NCI-H460 (cell line): Measurements from ENCODE around the gene TJP3. TPM values are rescaled to one million over a fixed set of nuclear protein-coding genes. Genes with fewer than 3 reads are reported as not detected.

Source experiments
- DNase-seq: peaks from one replicate; pipeline ENCODE4 v3.0.0-alpha.2; 2016; ENCODE audit warnings: low read depth; ENCODE audit errors: extremely low read depth
- total RNA-seq: library from RNA; depleted of rRNA; stranded (reverse); fragments of >200 nt; shearing (Covaris generic); gene quantifications from 2 replicates; pipeline ENCODE4 v1.2.3, GENCODE V29; 2014

Gene TJP3
- total RNA-seq, 1 experiment from 2014 or later, result 0.69 TPM

DNA sequence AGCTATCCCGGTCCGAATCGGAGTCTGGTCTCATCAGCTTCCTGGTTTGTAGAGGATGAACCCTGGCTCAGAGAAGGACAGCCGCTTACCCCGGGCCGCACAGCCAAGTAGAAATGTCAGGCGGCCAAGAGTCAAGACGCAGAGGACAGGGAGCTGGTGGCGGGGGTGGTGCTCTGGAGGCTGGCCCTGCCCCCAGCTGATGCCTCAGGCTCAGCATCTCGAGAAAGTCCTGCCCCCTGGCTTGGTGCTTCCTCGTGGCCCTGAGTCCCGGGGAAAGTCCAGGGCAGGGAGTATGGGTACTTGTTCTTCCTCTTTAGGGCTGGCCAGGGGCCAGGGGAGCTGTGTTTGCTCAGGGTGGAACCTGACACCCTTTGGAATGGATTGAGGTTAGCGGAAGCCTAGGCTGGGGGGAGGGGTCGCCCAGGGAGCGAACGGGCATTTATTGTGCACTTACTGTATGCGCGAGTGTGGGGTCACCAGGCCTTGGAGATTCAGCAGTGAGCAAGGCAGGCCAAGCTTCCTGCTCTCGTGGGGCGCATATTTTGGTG, 2.2 kb downstream of the TJP3 start:
- peak; percentile 78 for DNase-seq

DNA sequence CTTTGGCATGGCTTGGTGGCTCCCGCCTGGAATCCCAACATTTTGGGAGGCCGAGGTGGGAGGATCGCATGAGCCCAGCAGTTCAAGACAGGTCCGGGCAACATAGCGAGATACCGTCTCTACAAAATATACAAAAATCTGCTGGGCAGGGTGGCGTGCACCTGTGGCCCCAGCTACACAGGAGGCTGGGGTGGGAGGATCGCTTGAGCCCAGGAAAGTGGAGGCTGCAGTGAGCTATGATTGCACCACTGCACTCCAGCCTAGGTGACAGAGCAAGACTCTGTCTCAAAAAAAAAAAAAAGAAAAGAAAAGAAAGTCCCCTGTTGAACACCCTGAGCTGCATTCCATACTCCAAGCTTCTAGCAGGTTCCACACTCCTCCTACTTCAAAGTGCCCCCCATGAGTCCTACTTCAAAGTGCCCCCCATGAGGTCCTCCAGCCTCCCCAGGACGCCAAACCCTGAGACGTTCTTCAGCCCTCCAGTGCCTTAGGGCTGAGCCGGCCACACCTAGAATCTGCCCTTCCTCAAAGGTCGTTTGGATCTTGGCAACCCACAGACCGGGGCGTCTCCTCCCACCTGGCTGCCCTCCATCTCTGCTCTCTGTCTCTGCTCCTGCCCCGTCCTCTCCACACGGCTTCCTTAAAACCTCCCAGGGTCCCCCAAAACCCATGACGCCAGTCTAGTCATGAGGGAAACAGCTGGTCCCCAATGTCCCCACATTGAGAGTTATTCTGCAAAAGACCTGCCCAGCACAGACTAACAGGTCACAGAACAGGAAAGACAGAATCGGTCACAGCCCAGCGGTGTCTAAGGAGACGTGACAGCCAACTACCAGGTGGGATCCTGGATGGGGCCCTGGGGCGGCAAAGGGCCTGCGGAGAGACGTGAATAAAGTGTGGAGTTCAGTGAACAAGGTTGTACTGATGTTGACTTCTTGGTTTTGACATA, 4.8 kb downstream of the TJP3 start:
- DNase-seq, result no peak

DNA sequence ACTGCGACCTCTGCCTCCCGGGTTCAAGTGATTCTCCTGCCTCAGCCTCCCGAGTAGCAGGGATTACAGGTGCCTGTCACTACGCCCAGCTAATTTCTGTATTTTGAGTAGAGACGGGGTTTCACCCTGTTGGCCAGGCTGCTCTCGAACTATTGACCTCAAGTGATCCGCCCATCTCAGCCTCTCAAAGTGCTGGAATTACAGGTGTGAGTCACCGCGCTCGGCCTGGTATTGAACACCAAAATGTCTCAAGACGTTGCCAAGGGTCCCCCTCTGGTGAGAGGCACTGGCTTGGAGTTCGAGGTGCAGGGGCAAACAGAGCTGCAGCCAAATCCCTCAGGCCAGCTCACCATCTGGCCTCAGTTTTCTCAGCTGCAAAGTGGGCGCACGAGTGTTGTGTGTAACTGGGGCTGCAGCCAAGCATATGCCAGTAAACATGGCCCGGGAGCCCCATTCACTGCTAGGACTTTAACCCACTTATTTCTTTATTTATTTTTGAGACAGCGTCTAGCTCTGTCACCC, 8.0 kb downstream of the TJP3 start:
- DNase-seq, result no peak

DNA sequence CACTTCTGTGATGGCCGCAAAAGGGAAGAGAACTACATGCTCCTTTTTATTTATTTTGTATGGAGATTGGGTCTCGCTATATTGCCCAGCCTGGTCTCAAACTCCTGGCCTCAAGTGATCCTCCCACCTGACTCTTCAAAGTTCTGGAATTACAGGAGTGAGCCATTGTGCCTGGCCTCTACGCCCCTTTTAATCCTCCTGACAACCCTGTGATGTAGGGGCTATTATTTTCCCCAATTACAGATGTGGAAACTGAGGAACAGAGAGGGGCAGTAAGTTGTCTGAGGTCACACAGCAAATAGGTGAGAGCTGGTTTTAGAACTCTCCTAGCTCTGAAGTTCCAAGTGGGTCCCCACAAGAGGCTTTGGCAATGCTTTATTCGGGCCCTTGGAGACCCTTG, 11.7 kb downstream of the TJP3 start:
- DNase-seq, result no peak

DNA sequence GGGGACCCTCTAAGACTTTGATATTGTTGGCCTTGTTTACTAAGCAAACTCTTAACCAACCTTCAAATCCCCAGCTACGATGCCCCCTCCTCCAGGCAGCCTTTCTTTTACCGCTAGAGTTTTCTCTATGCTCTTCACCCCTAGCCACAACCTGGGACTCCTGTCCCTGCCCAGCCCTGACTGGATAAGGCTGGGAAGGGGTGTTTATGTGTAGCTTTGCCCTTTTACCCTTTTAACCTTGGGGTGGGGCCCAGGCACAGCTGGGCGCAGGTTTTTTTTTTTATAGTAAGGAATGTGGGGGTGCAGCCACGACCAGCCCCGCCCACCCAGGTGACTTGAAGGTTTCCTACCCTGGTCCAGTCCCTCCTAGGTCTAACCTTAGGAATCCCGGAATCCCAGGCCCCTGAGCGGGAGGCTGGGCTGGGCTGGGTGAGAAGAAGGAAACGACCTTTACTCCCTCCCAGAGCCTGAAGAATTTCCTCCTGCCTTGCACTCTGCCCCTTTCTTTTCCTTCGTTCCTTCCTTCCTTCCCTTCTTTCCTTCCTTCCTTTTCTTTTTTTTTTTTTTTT, 12.2 kb downstream of the TJP3 start:
- DNase-seq, result no peak

DNA sequence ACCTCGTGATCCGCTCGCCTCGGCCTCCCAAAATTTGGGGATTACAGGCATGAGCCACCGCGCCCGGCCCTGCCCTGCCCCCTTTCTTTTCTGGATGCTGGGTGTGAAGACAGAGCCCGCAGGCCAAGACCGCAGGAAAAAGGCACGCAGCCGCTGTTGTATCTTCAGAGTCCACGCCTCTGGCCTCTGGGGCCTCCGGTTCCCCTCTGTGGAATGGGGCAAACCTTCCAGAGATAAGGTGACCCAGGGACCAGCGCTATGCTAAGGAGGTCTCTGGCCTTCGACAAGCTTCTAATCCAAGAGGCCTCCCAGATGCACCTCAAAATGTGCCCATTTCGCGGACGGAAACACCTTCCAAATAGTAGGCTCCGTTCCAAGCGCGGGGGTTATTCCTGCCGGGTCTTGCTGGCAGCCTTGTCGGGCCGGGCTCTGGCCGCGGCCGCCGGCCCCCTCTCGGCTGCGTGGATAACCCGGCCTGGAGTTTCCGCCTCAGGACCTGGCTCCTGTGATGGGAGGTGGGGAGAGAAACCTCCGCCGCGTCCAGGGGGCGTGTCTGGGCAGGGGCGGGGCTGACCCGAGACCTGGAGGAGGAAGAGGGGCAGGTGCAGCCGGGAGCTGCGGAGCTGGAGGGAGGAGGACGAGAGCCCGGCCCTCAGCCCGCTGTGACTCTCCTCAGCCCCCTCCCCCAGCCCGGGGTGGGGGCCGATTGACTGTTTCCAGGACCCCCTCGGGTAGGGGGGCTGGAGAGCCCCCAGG, 13.1 kb downstream of the TJP3 start:
- peak; percentile 64 for DNase-seq

DNA sequence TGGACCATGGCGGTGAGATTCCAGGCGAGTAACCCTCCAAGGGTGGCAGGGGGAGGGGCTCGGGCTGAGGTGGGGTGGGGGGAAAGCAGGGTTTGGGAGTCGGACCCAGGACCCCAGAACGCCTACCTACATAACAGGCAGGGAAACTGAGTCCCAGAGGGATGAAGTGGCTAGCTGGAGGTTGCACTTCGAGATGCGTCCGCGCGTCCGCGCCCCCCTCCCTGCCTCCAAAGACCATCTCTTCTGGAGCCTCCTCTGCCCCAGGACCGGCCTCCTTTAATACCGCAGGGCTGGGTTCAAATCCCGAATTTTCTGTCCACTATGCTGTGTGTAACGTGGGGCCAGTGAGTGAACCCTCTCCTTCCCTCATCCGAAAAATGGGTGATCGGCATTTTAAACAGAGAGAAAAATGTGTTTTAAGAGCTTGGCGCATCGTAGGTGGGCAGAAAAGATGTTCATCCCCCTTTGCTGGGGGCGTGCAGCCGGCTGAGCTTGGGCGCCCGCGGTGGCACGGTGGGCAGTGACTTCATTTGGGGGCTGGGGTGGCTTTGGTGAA, 13.8 kb downstream of the TJP3 start:
- DNase-seq, result no peak

DNA sequence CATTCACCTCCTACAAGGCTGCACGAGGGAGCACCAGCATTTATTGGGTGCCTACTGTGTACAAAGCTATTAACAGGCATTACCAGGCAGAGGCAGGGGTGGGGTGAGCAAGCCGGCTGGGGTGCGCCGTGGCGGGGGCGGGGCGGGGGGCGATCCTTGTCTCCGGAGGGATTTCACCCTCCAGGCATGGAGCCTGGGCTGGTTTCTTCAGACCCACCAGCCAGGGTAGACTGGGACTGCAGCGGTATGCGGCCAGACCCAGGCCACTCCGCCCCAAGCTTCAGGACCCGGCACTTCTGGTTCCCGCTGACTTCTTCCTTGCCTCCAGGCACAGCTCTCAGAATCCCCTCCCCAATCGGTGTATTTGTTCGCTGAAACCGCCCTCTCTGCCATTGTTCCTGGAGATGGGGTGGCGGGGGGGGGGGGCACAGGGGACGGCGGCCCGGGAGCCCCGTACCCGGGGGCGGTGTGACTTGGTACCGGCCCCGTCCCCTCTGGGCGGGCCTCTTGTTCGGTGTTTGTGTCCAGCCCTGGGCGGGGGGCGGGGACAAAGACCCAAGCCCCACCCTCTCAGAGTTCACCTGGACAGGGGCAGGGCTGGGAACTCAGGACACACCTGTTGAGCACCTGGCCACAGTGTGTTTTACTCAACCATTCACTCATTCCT, 14.4 kb downstream of the TJP3 start:
- no peak for DNase-seq

DNA sequence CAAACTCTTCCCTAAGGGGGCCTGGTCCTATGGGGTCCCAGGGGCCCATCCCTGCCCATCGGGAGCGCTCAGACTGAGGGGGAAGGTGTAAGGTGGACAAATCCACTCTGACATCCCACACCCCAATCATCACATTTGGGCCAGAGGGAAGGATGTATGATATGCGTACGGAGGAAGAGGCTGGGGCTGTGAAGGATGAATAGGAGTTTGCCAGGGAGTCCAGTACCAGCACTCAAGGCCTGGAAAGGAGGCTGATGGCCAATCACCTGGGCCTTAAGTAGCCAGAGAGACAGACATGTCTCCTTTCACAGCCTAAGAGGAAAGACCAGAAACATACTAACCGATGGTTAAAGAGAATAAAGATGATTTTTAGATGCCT, 14.9 kb downstream of the TJP3 start:
- DNase-seq, result no peak

DNA sequence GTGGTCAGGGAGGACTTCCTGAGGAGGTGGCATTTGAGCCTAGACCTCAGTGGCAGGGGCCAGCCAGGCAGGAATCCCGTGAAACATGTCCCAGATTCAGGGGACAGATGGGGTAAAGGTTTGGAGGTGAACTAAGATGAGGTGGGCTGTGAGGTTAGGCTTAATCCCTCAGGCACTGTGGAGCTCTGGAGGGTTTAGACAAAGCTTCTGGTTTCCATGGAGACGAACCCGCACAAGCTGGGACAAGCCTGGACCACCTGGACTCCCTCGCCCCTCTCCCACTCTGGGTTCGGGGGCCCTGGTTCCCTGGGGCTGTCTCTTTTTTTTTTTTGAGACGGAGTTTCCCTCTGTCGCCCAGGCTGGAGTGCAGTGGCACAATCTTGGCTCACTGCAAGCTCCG, 15.7 kb downstream of the TJP3 start:
- DNase-seq, result no peak

DNA sequence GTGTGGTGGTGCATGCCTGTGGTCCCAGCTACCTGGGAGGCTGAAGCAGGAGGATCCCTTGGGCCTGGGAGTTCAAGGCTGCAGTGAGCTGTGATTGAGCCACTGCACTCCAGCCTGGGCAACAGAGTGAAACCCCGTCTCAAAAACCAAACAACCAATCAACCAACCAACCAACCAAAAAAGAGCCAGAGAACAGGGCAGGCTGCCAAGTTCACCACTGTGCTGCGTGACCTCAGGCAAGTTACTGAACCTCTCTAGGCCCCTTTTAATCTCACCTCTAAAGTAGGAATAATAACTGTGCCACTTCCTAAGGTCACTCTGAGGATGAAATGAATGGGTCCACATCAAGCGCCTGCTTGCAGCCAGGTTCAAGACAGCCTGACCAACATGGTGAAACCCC, 16.9 kb downstream of the TJP3 start:
- DNase-seq, result no peak

DNA sequence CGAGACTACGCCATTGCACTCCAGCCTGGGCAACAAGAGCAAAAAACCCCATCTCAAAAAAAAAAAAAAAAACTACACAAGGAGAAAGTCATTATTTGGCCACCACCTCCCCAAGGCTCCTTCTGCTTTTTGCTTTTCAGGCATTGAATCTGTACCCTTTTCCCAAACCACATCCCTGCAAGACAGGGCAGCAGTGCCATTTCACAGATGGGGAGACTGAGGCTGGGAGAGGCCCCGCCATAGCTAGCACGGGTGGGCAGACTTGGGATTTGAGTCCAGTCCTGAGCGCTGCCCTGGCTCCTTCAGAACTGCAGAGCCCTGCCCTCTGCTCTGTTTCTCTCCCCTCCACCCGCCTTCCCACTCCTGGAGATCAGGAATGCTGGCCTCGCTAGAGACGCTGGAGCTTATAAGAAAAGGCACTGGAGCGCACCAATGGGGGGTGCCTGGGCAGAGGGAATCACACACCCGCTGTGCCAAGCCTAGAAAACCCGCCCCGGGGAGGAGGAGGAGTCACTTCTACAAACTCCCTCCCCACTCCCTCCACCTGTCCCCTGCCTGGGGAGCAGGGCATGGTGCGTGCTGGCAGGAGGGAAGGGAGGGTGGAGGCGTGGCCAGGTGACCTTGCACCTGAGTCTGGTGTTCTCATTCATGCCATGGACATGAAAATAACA, 17.6 kb downstream of the TJP3 start:
- no peak for DNase-seq

DNA sequence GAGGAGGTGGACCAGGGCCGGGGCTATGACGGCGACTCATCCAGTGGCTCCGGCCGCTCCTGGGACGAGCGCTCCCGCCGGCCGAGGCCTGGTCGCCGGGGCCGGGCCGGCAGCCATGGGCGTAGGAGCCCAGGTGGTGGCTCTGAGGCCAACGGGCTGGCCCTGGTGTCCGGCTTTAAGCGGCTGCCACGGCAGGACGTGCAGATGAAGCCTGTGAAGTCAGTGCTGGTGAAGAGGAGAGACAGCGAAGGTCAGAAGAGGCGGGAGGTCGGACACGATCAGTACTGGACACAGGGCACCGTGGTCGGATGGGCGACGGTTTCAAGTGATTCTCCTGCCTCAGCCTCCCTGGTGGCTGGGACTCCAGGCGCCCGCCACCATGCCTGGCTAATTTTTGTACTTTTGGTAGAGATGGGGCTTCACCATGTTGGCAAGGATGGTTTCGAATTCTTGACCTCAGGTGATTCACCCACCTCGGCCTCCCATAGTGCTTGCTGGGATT, 22.3 kb downstream of the TJP3 start:
- no peak for DNase-seq

DNA sequence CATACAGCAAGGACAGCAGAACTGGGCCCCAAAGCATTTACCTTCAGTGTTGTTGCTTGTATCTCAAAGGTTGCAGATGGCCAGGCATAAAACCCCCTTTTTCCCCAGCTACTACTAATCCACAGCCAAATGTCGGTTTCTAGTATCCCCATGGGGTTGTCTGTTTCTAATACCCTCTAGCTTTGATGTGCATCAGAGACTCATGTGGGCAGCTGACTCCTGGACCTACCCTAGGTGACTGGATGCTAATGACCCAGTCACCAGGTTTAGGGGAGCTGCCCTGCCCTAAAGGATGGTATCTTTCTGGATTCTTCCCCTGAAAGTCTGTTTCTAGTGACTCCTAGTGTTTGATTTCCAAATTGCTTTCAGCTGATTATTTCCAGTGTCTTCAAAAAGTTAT, 23.9 kb downstream of the TJP3 start:
- DNase-seq, result no peak

DNA sequence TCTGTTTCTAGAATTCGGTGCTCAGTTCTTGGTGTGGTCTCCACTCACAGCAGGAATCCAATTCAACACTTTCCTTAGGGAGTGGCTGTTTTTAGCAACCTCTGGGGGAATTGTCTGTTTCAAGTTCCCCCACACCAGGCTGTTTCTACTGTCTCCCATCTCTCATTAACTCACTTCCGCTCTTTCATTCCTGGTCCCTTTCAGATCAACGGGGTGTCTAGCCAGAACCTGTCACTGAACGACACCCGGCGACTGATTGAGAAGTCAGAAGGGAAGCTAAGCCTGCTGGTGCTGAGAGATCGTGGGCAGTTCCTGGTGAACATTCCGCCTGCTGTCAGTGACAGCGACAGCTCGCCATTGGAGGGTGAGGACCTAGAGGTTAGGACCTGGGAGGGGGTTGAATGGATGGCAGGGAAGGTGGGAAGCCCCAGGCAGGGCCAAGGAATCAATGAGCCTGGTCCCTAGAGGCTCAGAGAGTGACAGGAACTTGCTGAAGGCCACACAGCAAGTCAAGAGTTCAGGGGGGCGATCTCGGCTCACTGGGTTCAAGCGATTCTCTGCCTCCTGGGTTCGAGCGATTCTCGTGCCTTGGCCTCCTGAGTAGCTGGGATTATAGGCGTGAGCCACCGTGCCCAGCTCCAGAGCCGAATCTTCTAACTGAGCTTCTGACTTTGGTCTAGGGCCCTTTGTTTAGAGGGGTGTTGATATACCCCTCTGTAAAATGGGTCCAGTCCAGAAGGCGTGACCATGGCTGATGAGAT, 25.5 kb downstream of the TJP3 start:
- no peak for DNase-seq

DNA sequence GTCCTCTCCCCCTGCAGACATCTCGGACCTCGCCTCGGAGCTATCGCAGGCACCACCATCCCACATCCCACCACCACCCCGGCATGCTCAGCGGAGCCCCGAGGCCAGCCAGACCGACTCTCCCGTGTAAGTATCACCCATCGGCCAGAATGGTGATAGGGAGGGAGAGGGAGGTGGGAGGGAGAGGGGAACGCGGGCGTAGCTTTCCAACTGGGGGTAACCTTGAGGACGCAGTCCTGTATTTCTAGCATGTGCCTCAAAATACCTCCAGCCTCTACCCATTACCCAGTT, 26.1 kb downstream of the TJP3 start:
- no peak for DNase-seq

DNA sequence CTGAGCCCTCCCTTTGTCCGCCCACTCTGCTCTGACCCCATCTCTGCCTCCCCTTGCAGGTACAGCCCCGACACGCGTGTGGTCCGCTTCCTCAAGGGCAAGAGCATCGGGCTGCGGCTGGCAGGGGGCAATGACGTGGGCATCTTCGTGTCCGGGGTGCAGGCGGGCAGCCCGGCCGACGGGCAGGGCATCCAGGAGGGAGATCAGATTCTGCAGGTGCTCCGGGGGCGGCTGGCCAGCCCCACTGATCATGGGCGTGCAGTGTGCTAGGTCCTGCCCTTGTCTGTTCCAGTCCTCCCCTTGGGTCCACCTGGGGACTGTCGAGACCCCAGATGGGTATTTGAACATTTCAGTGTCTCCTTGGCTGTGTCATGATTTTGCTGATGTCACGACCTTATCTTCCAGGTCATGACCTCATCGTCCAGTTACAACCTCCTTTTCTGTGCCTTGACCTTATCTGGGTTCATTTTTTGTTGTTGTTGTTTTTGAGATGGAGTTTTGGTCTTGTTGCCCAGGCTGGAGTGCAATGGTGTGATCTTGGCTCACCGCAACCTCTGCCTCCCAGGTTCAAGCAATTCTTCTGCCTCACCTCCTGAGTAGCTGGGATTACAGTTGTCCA, 28.0 kb downstream of the TJP3 start:
- DNase-seq, result no peak

DNA sequence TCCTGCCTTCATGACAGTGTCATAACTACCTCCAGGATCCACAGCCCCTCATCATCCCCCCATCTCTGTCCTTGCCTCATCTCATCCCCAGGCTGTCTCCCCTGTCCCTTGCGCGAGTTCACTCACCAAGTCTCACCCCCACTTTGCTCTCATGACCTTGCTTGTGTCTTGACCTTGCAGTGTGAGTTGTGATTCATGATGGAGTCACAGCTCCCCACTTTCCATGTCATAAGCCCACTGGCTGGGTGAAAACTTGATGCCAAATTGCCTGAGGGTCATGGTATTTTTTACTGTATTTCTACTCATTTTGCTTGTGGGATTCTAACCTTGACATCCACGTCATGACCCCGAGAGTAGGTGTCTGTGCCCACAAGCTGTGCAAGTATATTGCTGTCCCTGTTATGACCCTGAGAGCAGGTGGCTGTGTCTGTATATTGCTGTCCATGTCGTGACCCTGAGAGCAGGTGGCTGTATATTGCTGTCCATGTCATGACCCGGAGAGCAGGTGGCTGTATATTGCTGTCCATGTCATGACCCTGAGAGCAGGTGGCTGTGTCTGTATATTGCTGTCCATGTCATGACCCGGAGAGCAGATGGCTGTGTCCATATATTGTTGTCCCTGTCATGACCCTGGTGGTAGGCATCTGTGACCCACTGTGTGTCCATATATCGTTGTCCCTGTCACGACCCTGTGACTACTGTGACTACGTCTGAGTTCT, 29.5 kb downstream of the TJP3 start:
- no peak for DNase-seq
